Measurements from ENCODE around the gene MCC.

Gene MCC

DNA sequence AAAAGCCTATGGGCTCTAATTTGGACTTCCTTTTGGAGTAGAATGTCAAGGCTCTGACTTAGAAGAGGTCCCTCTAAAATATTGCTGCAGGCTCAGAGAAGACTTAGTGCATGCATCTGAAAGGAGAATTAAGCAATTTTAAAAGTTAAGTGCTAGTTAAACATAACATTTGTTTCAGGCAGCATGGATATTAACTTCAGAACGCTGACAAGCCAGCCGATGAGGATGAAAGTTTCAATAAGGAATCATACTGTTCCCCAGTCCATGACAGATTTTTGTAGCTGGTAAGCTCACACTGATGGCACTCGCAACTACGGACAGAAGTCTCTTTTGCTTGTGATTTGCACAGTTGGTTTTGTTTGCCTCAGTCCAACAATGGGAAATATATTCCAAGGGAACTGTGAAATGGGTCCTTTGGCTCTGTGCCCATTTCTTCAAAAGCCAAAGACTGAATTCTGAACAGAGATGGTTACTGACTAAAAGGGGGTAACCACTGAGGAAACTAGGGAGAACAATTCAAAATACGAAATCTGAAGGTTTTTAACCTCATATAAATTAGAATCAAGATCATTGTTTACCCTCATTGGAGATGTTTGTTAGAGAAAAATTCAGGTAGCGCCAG is 464.1 kb downstream of the MCC start:
- TF ChIP-seq TAF1 (IDR thresholded peaks at IDR 0.05; ENCODE audit: low read depth, low read length) (no peak), PAX5 (IDR thresholded peaks at IDR 0.05; ENCODE audit: insufficient read depth, low read length, severe bottlenecking) (no peak), POU2F2 (IDR thresholded peaks at IDR 0.05; ENCODE audit: low read depth, low read length) (no peak), POLR2AphosphoS5 (IDR thresholded peaks at IDR 0.05; ENCODE audit: low read depth, low read length) (no peak), SPI1 (IDR thresholded peaks at IDR 0.05; ENCODE audit: low read depth, low read length) (no peak), POLR2A (IDR thresholded peaks at IDR 0.05; ENCODE audit: low read depth, low read length) (no peak)
- no peak for FAIRE-seq
- no peak for DNase-seq (ENCODE audit: insufficient read length, low spot score)

DNA sequence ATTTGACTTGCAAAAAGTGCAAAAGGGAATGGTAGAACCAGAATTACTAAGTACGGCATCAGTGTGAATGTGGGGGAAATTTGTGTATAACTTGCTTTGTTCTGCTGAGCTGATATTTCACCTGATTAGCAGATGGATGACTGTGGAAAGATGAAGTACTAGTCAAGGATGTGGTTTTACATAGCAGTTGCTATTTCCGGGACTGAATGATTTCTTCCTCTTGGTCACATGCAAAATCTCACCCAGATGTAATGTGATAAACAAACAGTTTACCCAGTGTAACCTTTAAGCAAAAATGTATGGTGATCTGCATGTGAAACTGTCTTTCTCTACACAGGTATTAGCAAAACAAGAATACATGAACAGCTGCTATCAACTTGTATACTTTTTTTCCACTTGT is 465.6 kb downstream of the MCC start:
- peak; percentile 90 for FAIRE-seq
- TF ChIP-seq PAX5 (IDR thresholded peaks at IDR 0.05; ENCODE audit: insufficient read depth, low read length, severe bottlenecking) (no peak), TAF1 (IDR thresholded peaks at IDR 0.05; ENCODE audit: low read depth, low read length) (no peak), POU2F2 (IDR thresholded peaks at IDR 0.05; ENCODE audit: low read depth, low read length) (no peak), POLR2A (IDR thresholded peaks at IDR 0.05; ENCODE audit: low read depth, low read length) (no peak), SPI1 (IDR thresholded peaks at IDR 0.05; ENCODE audit: low read depth, low read length) (no peak), POLR2AphosphoS5 (IDR thresholded peaks at IDR 0.05; ENCODE audit: low read depth, low read length) (no peak)
- DNase-seq (ENCODE audit: insufficient read length, low spot score) = no peak

DNA sequence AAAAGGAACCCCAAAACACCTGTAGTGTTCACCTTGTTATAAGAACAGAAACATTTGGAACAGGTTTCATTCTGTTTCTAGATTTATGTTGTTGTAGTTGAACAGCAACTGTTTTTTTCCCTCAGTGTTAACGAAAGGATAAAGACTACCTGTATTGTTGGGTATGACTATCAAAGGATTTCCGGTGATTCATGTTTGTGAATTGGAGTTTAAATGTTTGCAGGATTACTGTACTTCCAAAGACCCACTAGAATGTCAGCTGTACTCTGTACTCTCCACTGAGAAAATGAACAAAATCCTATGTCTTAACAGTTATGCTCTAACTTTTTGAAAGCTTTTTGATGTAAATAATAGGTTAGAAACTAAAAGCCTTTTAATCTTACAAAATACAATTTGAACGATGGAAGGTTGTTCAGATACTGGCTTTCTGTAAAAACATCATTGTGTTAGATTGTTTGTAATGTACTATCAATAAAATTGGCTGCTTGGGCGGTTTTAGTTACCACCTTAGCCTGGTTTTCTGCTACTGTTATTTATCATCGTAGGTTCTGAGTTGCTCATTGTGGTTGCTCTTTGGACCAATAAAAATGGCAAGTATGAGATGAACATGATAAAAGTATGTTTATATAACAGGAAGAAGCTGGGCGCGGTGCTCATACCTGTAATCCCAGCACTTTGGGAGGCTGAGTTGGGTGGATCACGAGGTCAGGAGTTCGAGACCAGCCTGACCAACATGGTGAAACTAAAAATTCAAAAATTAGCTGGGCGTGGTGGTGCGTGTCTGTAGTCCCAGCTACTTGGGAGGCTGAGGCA is 467.6 kb downstream of the MCC start:
- FAIRE-seq = no peak
- TF ChIP-seq POLR2A (IDR thresholded peaks at IDR 0.05; ENCODE audit: low read depth, low read length) (no peak), POU2F2 (IDR thresholded peaks at IDR 0.05; ENCODE audit: low read depth, low read length) (no peak), PAX5 (IDR thresholded peaks at IDR 0.05; ENCODE audit: insufficient read depth, low read length, severe bottlenecking) (no peak), SPI1 (IDR thresholded peaks at IDR 0.05; ENCODE audit: low read depth, low read length) (no peak), POLR2AphosphoS5 (IDR thresholded peaks at IDR 0.05; ENCODE audit: low read depth, low read length) (no peak), TAF1 (IDR thresholded peaks at IDR 0.05; ENCODE audit: low read depth, low read length) (no peak)
- DNase-seq (ENCODE audit: insufficient read length, low spot score) = no peak

GRCh38 chr5:113017881-113018635 is 470.2 kb downstream of the MCC start:
- no peak for TF ChIP-seq POU2F2 (IDR thresholded peaks at IDR 0.05; ENCODE audit: low read depth, low read length)
- no peak for TF ChIP-seq POLR2AphosphoS5 (IDR thresholded peaks at IDR 0.05; ENCODE audit: low read depth, low read length)
- no peak for TF ChIP-seq TAF1 (IDR thresholded peaks at IDR 0.05; ENCODE audit: low read depth, low read length)
- TF ChIP-seq PAX5 (IDR thresholded peaks at IDR 0.05; ENCODE audit: insufficient read depth, low read length, severe bottlenecking) = no peak
- no peak for TF ChIP-seq SPI1 (IDR thresholded peaks at IDR 0.05; ENCODE audit: low read depth, low read length)
- TF ChIP-seq POLR2A (IDR thresholded peaks at IDR 0.05; ENCODE audit: low read depth, low read length) = no peak
- DNase-seq (ENCODE audit: insufficient read length, low spot score) (no peak), FAIRE-seq (peak; percentile 23)

GRCh38 chr5:113005454-113005853 is 482.8 kb downstream of the MCC start:
- DNase-seq (ENCODE audit: insufficient read length, low spot score) = no peak
- TF ChIP-seq PAX5 (IDR thresholded peaks at IDR 0.05; ENCODE audit: insufficient read depth, low read length, severe bottlenecking) = no peak
- no peak for TF ChIP-seq POU2F2 (IDR thresholded peaks at IDR 0.05; ENCODE audit: low read depth, low read length)
- no peak for TF ChIP-seq TAF1 (IDR thresholded peaks at IDR 0.05; ENCODE audit: low read depth, low read length)
- TF ChIP-seq POLR2A (IDR thresholded peaks at IDR 0.05; ENCODE audit: low read depth, low read length) = no peak
- no peak for TF ChIP-seq SPI1 (IDR thresholded peaks at IDR 0.05; ENCODE audit: low read depth, low read length)
- no peak for TF ChIP-seq POLR2AphosphoS5 (IDR thresholded peaks at IDR 0.05; ENCODE audit: low read depth, low read length)
- FAIRE-seq = peak; percentile 33

DNA sequence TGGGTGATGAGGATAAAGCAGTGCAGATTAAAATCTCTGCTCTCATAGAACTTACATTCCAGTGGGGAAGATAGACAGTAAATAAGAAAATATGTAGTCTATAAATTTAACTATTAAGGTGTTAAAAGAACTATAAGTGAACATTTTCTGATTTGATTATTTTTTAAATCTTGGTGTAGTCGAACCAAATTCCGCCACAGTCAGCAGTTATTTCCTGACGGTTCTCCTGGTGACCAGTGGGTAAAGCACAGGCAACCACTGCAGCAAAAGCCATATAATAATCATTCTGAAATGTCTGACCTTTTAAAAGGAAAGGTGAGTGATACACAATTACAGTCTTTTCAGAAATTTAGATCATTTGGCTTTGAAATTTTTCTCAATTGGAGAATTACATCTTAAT is 484.5 kb downstream of the MCC start:
- DNase-seq (ENCODE audit: insufficient read length, low spot score) = no peak
- FAIRE-seq = no peak
- TF ChIP-seq TAF1 (IDR thresholded peaks at IDR 0.05; ENCODE audit: low read depth, low read length) (no peak), POU2F2 (IDR thresholded peaks at IDR 0.05; ENCODE audit: low read depth, low read length) (no peak), POLR2A (IDR thresholded peaks at IDR 0.05; ENCODE audit: low read depth, low read length) (no peak), POLR2AphosphoS5 (IDR thresholded peaks at IDR 0.05; ENCODE audit: low read depth, low read length) (no peak), PAX5 (IDR thresholded peaks at IDR 0.05; ENCODE audit: insufficient read depth, low read length, severe bottlenecking) (no peak), SPI1 (IDR thresholded peaks at IDR 0.05; ENCODE audit: low read depth, low read length) (no peak)

DNA sequence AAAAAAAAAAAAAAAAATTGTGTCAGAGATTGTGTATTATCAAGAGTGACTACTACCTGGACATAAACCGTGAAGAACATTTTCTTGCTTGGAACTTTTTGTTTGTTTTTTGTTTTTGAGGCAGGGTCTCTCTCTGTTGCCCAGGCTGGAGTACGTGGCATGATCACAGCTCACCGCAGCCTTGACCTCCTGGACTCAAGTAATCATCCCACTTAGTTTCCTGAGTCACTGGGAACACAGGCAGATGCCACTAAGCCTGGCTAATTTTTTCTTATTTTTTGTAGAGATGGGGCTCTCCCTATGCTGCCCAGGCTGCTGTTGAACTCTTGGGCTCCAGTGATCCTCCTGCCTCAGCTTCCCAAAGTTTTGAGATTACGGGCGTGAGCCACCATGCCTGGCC is 485.8 kb downstream of the MCC start:
- FAIRE-seq = no peak
- TF ChIP-seq SPI1 (IDR thresholded peaks at IDR 0.05; ENCODE audit: low read depth, low read length) = no peak
- no peak for TF ChIP-seq POU2F2 (IDR thresholded peaks at IDR 0.05; ENCODE audit: low read depth, low read length)
- no peak for TF ChIP-seq TAF1 (IDR thresholded peaks at IDR 0.05; ENCODE audit: low read depth, low read length)
- TF ChIP-seq PAX5 (IDR thresholded peaks at IDR 0.05; ENCODE audit: insufficient read depth, low read length, severe bottlenecking) = no peak
- no peak for TF ChIP-seq POLR2AphosphoS5 (IDR thresholded peaks at IDR 0.05; ENCODE audit: low read depth, low read length)
- TF ChIP-seq POLR2A (IDR thresholded peaks at IDR 0.05; ENCODE audit: low read depth, low read length) = no peak
- DNase-seq (ENCODE audit: insufficient read length, low spot score) = no peak

GRCh38 chr5:113000466-113000865 is 487.8 kb downstream of the MCC start:
- TF ChIP-seq SPI1 (IDR thresholded peaks at IDR 0.05; ENCODE audit: low read depth, low read length) (no peak), PAX5 (IDR thresholded peaks at IDR 0.05; ENCODE audit: insufficient read depth, low read length, severe bottlenecking) (no peak), POLR2AphosphoS5 (IDR thresholded peaks at IDR 0.05; ENCODE audit: low read depth, low read length) (no peak), TAF1 (IDR thresholded peaks at IDR 0.05; ENCODE audit: low read depth, low read length) (no peak), POU2F2 (IDR thresholded peaks at IDR 0.05; ENCODE audit: low read depth, low read length) (no peak), POLR2A (IDR thresholded peaks at IDR 0.05; ENCODE audit: low read depth, low read length) (no peak)
- FAIRE-seq (no peak), DNase-seq (ENCODE audit: insufficient read length, low spot score) (no peak)

- DNase-seq (ENCODE audit: insufficient read length, low spot score) = no peak
- no peak for FAIRE-seq
- TF ChIP-seq PAX5 (IDR thresholded peaks at IDR 0.05; ENCODE audit: insufficient read depth, low read length, severe bottlenecking) (no peak), POLR2A (IDR thresholded peaks at IDR 0.05; ENCODE audit: low read depth, low read length) (no peak), POU2F2 (IDR thresholded peaks at IDR 0.05; ENCODE audit: low read depth, low read length) (no peak), TAF1 (IDR thresholded peaks at IDR 0.05; ENCODE audit: low read depth, low read length) (no peak), POLR2AphosphoS5 (IDR thresholded peaks at IDR 0.05; ENCODE audit: low read depth, low read length) (no peak), SPI1 (IDR thresholded peaks at IDR 0.05; ENCODE audit: low read depth, low read length) (no peak)
These were observed 490.0 kb downstream of the MCC start for GRCh38 chr5:112998296-112998695.

Data from GM12891 (cell line).